Small intestine (tissue), 7 donors: Measurements from ENCODE around the gene ADAMTSL1. TPM values are rescaled to one million over a fixed set of nuclear protein-coding genes. Genes with fewer than 3 reads are reported as not detected.

Source experiments
- DNase-seq, 2 donors: peaks; one replicate each; pipeline versions ENCODE4 v3.0.0 to v3.0.0-alpha.2; 2013
- FAIRE-seq: peaks from 2 replicates; lab custom pipeline; 2012; peaks lifted over from hg19 to GRCh38; lab: Jason Lieb, UNC
- H3K27ac ChIP-seq, 3 donors: one replicate each; pipeline ENCODE4 v1.5.1; 2013; ENCODE audit warnings: low read length in 2 of 3, mild to moderate bottlenecking in 2 of 3, control low read depth in 1 of 3, inconsistent platforms in 1 of 3, low read depth in 1 of 3, moderate library complexity in 1 of 3
- H3K27me3 ChIP-seq, 3 donors: one replicate each; pipeline ENCODE4 v1.6.1; 2013; ENCODE audit warnings: low read length in 3 of 3, inconsistent platforms in 1 of 3; ENCODE audit not compliant: control insufficient read depth in 3 of 3, insufficient read depth in 3 of 3
- H3K36me3 ChIP-seq, 3 donors: one replicate each; pipeline ENCODE4 v1.6.1; 2013; ENCODE audit warnings: low read length in 3 of 3, inconsistent platforms in 1 of 3, low read depth in 1 of 3, mild to moderate bottlenecking in 1 of 3, moderate library complexity in 1 of 3; ENCODE audit not compliant: control insufficient read depth in 3 of 3, insufficient read depth in 2 of 3
- H3K4me1 ChIP-seq, 3 donors: one replicate each; pipeline ENCODE4 v1.6.1; 2013; ENCODE audit warnings: low read length in 2 of 3, inconsistent platforms in 1 of 3, low read depth in 1 of 3, mild to moderate bottlenecking in 1 of 3, moderate library complexity in 1 of 3; ENCODE audit not compliant: control insufficient read depth in 3 of 3, insufficient read depth in 2 of 3
- H3K4me3 ChIP-seq, 3 donors: one replicate each; pipeline ENCODE4 v1.5.1; 2013; ENCODE audit warnings: low read length in 3 of 3, control low read depth in 1 of 3, inconsistent platforms in 1 of 3, low read depth in 1 of 3, mild to moderate bottlenecking in 1 of 3, moderate library complexity in 1 of 3
- H3K9me3 ChIP-seq, 2 donors: one replicate each; pipeline ENCODE4 v1.6.1; 2013; ENCODE audit warnings: low read depth in 1 of 2, low read length in 1 of 2; ENCODE audit not compliant: control insufficient read depth in 2 of 2, insufficient read depth in 1 of 2
- WGBS, 3 donors: extraction: QIAGEN DNeasy Blood & Tissue Kit; methylation state at CpG; one replicate each; pipeline ENCODE4 v1.1.7; 2013; 5-methylcytosine and 5-hydroxymethylcytosine counted together
- polyA plus RNA-seq, 4 donors: library from polyadenylated mRNA; stranded (reverse) in 3 of 4; unstranded in 1 of 4; fragments of 200-250 nt in 3 of 4; fragments of 120-200 nt in 1 of 4; gene quantifications; one replicate each; pipeline versions ENCODE4 v1.2.1 to v1.2.3, GENCODE V29; 2013
- donor health status: healthy with polysubstance abuse.
- donor health status: control.
- donor health status: control.
- donor health status: Bipolar disorder and iron deficiency.
- donor health status: healthy.

The ADAMTSL1 gene
- polyA plus RNA-seq, 4 donors = 0.97 to 1.6 TPM; not detected in 2

DNA sequence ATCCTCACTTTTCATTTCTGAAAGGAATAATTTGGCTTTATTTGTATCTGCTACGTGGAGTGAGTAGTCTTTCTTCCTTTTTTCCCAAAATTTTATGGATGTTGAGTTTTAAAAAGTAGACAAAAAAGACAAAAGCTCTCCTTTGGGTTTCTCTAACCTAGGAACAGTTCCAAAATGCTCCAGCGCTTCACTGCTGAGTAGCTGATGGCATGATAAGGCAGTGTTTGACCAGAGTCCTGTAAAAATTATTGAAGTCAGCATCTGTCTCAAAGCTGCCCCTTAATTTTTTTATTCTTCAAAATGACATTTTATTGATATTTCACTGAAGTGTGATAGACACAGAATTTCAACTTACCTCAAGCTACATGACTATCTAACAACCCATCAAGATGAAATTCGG lies 219.0 kb downstream of the ADAMTSL1 start:
- no peak for FAIRE-seq
- no peaks in the 10 kb centered on the region for H3K4me1 ChIP-seq

DNA sequence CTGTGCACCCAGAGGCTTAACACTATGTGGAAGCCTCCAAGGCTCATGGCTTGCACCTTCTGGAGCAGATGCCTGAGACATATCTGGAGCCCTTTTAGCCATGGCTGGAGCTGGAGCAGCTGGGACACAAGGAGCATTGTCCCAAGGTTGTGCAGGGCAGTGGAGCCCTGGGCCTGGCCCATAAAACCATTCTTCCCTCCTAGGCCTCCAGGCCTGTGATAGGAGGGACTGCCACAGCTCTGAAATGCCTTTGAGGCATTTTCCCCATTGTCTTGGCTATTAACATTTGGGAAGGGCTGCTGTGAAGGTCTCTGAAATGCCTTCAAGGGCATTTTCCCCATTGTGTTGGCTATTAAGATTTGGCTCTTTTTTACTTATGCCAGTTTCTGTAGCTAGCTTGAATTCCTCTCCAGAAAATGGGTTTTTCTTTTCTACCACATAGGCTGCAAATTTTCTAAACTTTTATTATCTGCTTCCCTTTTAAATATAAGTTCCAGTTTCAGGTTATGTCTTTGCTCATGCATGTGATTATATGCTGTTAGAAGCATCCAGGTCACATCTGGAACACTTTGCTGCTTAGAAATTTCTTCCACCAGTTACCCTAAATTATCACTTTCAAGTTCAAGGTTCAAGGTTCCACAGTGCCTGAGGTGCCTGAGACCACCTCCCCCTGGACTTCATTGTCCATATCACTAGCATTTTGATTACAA lies 221.2 kb downstream of the ADAMTSL1 start:
- FAIRE-seq (no peak), DNase-seq (no peak)
- H3K27ac ChIP-seq = no peak overlapping the region
- no peaks in the 10 kb centered on the region for H3K4me1 ChIP-seq
- H3K27me3 ChIP-seq = no peaks in the 10 kb centered on the region
- H3K4me3 ChIP-seq = no peak overlapping the region
- H3K9me3 ChIP-seq = peaks cover 2 to 19% of the 10 kb centered on the region in 2 donors
- no peaks in the 10 kb centered on the region for H3K36me3 ChIP-seq

More for the DNA sequence above, 219.0 kb downstream of the ADAMTSL1 start:
- Histone ChIP-seq H3K4me3 (no peak overlapping the region), H3K27ac (no peak overlapping the region), H3K36me3 (no peaks in the 10 kb centered on the region), H3K9me3 (peaks cover 2 to 19% of the 10 kb centered on the region in 2 donors), H3K27me3 (no peaks in the 10 kb centered on the region)
- 88 to 92% (median 90%) methylated on average over 3 of the region's 3 CpGs for WGBS, 3 donors
- DNase-seq = no peak

- peaks cover 2 to 19% of the 10 kb centered on the region in 2 donors for H3K9me3 ChIP-seq
- DNase-seq (no peak), FAIRE-seq (no peak)
- WGBS, 3 donors = 54 to 69% (median 66%) methylated on average over 2 of the region's 2 CpGs
- H3K27ac ChIP-seq = no peak overlapping the region
- no peaks in the 10 kb centered on the region for H3K4me1 ChIP-seq
- H3K36me3 ChIP-seq = no peaks in the 10 kb centered on the region
- no peak overlapping the region for H3K4me3 ChIP-seq
- H3K27me3 ChIP-seq = peaks cover 0 to under 1% (median 0%) of the 10 kb centered on the region in 3 donors
Observed at GRCh38 chr9:18698992-18699391, 225.0 kb downstream of the ADAMTSL1 start.

DNA sequence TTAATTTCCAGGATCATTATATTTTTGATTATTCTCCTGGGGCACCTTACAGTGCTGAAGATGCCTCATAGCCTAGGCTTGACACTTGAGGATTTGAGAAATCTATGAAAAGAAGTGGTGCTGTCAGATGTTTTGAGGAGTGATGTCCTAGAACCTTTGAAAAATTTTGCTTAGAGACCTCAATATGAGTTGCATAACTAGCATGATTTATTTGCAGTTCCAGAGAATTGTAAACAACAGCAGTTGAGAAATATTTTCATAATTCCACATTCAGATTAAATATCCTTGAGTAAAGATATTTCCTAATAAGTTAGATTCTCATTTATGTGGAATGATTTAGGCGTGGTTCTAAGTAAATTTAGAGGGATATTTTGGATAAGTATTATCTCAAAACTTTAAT lies 225.8 kb downstream of the ADAMTSL1 start:
- Histone ChIP-seq H3K4me1 (no peaks in the 10 kb centered on the region), H3K4me3 (no peak overlapping the region), H3K27ac (no peak overlapping the region), H3K9me3 (peaks cover 1 to 14% of the 10 kb centered on the region in 2 donors), H3K27me3 (peaks cover 0 to 2% (median 0%) of the 10 kb centered on the region in 3 donors), H3K36me3 (no peaks in the 10 kb centered on the region)
- 59 to 74% (median 69%) methylated on average over 1 of the region's 1 CpG for WGBS, 3 donors
- no peak for DNase-seq
- no peak for FAIRE-seq

DNA sequence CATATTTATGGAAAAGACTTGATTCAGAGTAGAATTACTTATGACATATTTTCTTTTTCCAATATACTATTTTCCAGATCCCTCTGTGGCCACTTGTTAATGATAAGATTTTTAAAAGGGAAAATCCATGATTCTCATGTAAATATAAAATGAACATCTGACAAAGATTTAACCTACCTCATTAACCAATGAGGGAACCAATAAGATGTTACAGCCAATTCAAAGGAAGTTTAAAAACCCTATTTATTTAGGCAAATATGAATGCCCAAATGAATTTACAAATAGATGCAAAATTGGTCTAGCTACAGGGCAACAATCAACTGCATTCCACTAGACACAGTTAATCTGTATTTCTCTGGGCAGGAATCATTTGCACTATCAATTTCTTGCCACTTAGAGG lies 226.8 kb downstream of the ADAMTSL1 start:
- Histone ChIP-seq H3K9me3 (peaks cover 0 to 7% of the 10 kb centered on the region in 2 donors), H3K27ac (no peak overlapping the region), H3K4me1 (no peaks in the 10 kb centered on the region), H3K4me3 (no peak overlapping the region), H3K27me3 (peaks cover 0 to 2% (median 0%) of the 10 kb centered on the region in 3 donors), H3K36me3 (no peaks in the 10 kb centered on the region)
- DNase-seq (no peak), FAIRE-seq (no peak)

GRCh38 chr9:18703151-18703900 lies 229.4 kb downstream of the ADAMTSL1 start:
- H3K4me3 ChIP-seq = no peak overlapping the region
- no peaks in the 10 kb centered on the region for H3K4me1 ChIP-seq
- no peak overlapping the region for H3K27ac ChIP-seq
- FAIRE-seq (no peak), DNase-seq (no peak)
- WGBS, 3 donors = 58 to 89% (median 83%) methylated on average over 5 of the region's 5 CpGs
- H3K27me3 ChIP-seq = peaks cover 0 to 2% (median 0%) of the 10 kb centered on the region in 3 donors
- H3K9me3 ChIP-seq = no peaks in the 10 kb centered on the region
- H3K36me3 ChIP-seq = no peaks in the 10 kb centered on the region

GRCh38 chr9:18703901-18704379 lies 230.0 kb downstream of the ADAMTSL1 start:
- Histone ChIP-seq H3K9me3 (no peaks in the 10 kb centered on the region), H3K36me3 (no peaks in the 10 kb centered on the region), H3K4me1 (no peaks in the 10 kb centered on the region), H3K4me3 (no peak overlapping the region), H3K27me3 (peaks cover 0 to 2% (median 0%) of the 10 kb centered on the region in 3 donors), H3K27ac (no peak overlapping the region)
- 66 to 90% (median 80%) methylated on average over 4 of the region's 4 CpGs for WGBS, 3 donors
- DNase-seq (no peak), FAIRE-seq (no peak)

GRCh38 chr9:18705796-18706392 lies 231.9 kb downstream of the ADAMTSL1 start:
- no peak overlapping the region for H3K4me3 ChIP-seq
- WGBS, 3 donors = 21 to 51% (median 42%) methylated on average over 4 of the region's 4 CpGs
- H3K27me3 ChIP-seq = peaks cover 0 to 2% (median 0%) of the 10 kb centered on the region in 3 donors
- no peaks in the 10 kb centered on the region for H3K36me3 ChIP-seq
- no peaks in the 10 kb centered on the region for H3K4me1 ChIP-seq
- H3K9me3 ChIP-seq = no peaks in the 10 kb centered on the region
- H3K27ac ChIP-seq = no peak overlapping the region
- FAIRE-seq = no peak
- no peak for DNase-seq
